ENCODE measurements around the gene TMCC1. TPM values are rescaled to one million over a fixed set of nuclear protein-coding genes. Genes with fewer than 3 reads are reported as not detected.

The TMCC1 gene
- total and polyA plus RNA-seq, 11 donors, result 9.6 to 38.3 (median 22.6) TPM

GRCh38 chr3:129722527-129722926 is 171.0 kb downstream of the TMCC1 start:
- TF ChIP-seq CTCF (IDR thresholded peaks at IDR 0.05) (no peak), POLR2A (IDR thresholded peaks at IDR 0.05) (no peak)
- H3K27me3 ChIP-seq, result no peaks in the 10 kb centered on the region
- H3K9me3 ChIP-seq, result no peaks in the 10 kb centered on the region
- peak overlapping the region in 4 of 12 donors; percentile 26 to 29 (median 28) for H3K4me3 ChIP-seq
- peaks cover 0 to 29% (median 16%) of the 10 kb centered on the region in 12 donors for H3K4me1 ChIP-seq
- intact Hi-C loops (cut with DNase I), result no loop called here
- H3K36me3 ChIP-seq, result no peaks in the 10 kb centered on the region
- peak overlapping the region in 2 of 12 donors; percentile 18 to 61 for H3K27ac ChIP-seq
- ATAC-seq, result no peak
- DNase-seq, result no peak

- intact Hi-C loops (cut with DNase I), result no loop called here
- Histone ChIP-seq H3K27me3 (no peaks in the 10 kb centered on the region), H3K4me3 (no peak overlapping the region), H3K4me1 (peaks cover 0 to 19% (median 10%) of the 10 kb centered on the region in 12 donors), H3K36me3 (no peaks in the 10 kb centered on the region), H3K9me3 (no peaks in the 10 kb centered on the region), H3K27ac (no peak overlapping the region)
- ATAC-seq, result no peak
- 59 to 66% (median 63%) methylated on average over 4 of the region's 4 CpGs for WGBS, 4 donors
- no peak for TF ChIP-seq POLR2A (IDR thresholded peaks at IDR 0.05)
- no peak for TF ChIP-seq CTCF (IDR thresholded peaks at IDR 0.05)
- no peak for DNase-seq
These were observed 175.3 kb downstream of the TMCC1 start for GRCh38 chr3:129718201-129718600.

GRCh38 chr3:129715854-129716253 is 177.7 kb downstream of the TMCC1 start:
- whole genome bisulfite sequencing, 4 donors, result 90 to 92% (median 91%) methylated on average over 2 of the region's 2 CpGs
- Histone ChIP-seq H3K9me3 (no peaks in the 10 kb centered on the region), H3K4me1 (peaks cover 0 to 15% (median 2%) of the 10 kb centered on the region in 12 donors), H3K4me3 (no peak overlapping the region), H3K36me3 (no peaks in the 10 kb centered on the region), H3K27ac (no peak overlapping the region), H3K27me3 (no peaks in the 10 kb centered on the region)
- ATAC-seq (no peak), DNase-seq (no peak)
- TF ChIP-seq CTCF (IDR thresholded peaks at IDR 0.05), result no peak
- TF ChIP-seq POLR2A (IDR thresholded peaks at IDR 0.05), result no peak
- intact Hi-C loops (cut with DNase I), result no loop called here

- intact Hi-C loops (cut with DNase I), result no loop called here
- DNase-seq (no peak), ATAC-seq (no peak)
- Histone ChIP-seq H3K4me1 (peaks cover 0 to 4% (median 0%) of the 10 kb centered on the region in 12 donors), H3K27ac (no peak overlapping the region), H3K27me3 (no peaks in the 10 kb centered on the region), H3K9me3 (no peaks in the 10 kb centered on the region), H3K4me3 (no peak overlapping the region), H3K36me3 (no peaks in the 10 kb centered on the region)
- 96 to 98% (median 97%) methylated on average over 1 of the region's 1 CpG for WGBS, 4 donors
- TF ChIP-seq CTCF (IDR thresholded peaks at IDR 0.05) (no peak), POLR2A (IDR thresholded peaks at IDR 0.05) (no peak)
These were observed 185.1 kb downstream of the TMCC1 start for GRCh38 chr3:129708328-129708861.
